Neural progenitor cell (in vitro differentiated cells): Measurements from ENCODE around the gene PHRF1. TPM values are rescaled to one million over a fixed set of nuclear protein-coding genes. Genes with fewer than 3 reads are reported as not detected.

ENCODE experiments used
- DNase-seq: peaks from one replicate; pipeline ENCODE4 v3.0.0-alpha.2; 2016; ENCODE audit warnings: low spot score
- H2AFZ ChIP-seq: fragments of 200-600 bp; sonication (generic); replicated peaks from 2 replicates; pipeline ENCODE4 v1.6.1; 2016; ENCODE audit warnings: antibody characterized with exemption
- H3F3A ChIP-seq: fragments of 200-600 bp; sonication (generic); 2 replicates; pipeline ENCODE4 v1.6.1; 2016; ENCODE audit warnings: antibody characterized with exemption, low read depth
- H3K27ac ChIP-seq: fragments of 200-600 bp; sonication (generic); 2 replicates; pipeline ENCODE4 v1.5.1; 2016; ENCODE audit warnings: mild to moderate bottlenecking
- H3K27me3 ChIP-seq: fragments of 200-600 bp; sonication (generic); 2 replicates; pipeline ENCODE4 v1.6.1; 2016; ENCODE audit warnings: mild to moderate bottlenecking, moderate library complexity
- H3K36me3 ChIP-seq: fragments of 200-600 bp; sonication (generic); 2 replicates; pipeline ENCODE4 v1.5.1; 2016
- H3K4me1 ChIP-seq: fragments of 200-600 bp; sonication (generic); 2 replicates; pipeline ENCODE4 v1.6.1; 2016; ENCODE audit warnings: mixed run types
- H3K4me2 ChIP-seq: fragments of 200-600 bp; sonication (generic); 2 replicates; pipeline ENCODE4 v1.6.1; 2016
- H3K4me3 ChIP-seq: fragments of 200-600 bp; sonication (generic); 2 replicates; pipeline ENCODE4 v1.5.1; 2016
- H3K79me2 ChIP-seq: fragments of 200-600 bp; sonication (generic); 2 replicates; pipeline ENCODE4 v1.6.1; 2016; ENCODE audit warnings: low read depth
- H3K9ac ChIP-seq: fragments of 200-600 bp; sonication (generic); 2 replicates; pipeline ENCODE4 v1.6.1; 2016
- H3K9me3 ChIP-seq: fragments of 200-600 bp; sonication (generic); 2 replicates; pipeline ENCODE4 v1.5.1; 2016; ENCODE audit warnings: low read depth
- H4K20me1 ChIP-seq: fragments of 200-600 bp; sonication (generic); 2 replicates; pipeline ENCODE4 v1.6.1; 2016; ENCODE audit warnings: low read depth
- H3K27ac Mint-ChIP-seq: 3 replicates; pipeline ENCODE4 v1.8.0; 2021; ENCODE audit warnings: mixed read lengths
- H3K27me3 Mint-ChIP-seq: 2 replicates; pipeline ENCODE4 v1.8.0; 2022; ENCODE audit warnings: low read depth, mild to moderate bottlenecking, inconsistent platforms, moderate library complexity, mixed read lengths; ENCODE audit not compliant: insufficient read depth
- H3K36me3 Mint-ChIP-seq: 3 replicates; pipeline ENCODE4 v1.8.0; 2021; ENCODE audit warnings: mixed read lengths
- H3K4me1 Mint-ChIP-seq: 3 replicates; pipeline ENCODE4 v1.8.0; 2021; ENCODE audit warnings: mixed read lengths
- H3K4me3 Mint-ChIP-seq: 3 replicates; pipeline ENCODE4 v1.8.0; 2021; ENCODE audit warnings: mild to moderate bottlenecking, moderate library complexity, mixed read lengths
- H3K9me3 Mint-ChIP-seq: 3 replicates; pipeline ENCODE4 v1.8.0; 2020; ENCODE audit warnings: mixed read lengths
- CTCF ChIP-seq: fragments of 200-600 bp; sonication (generic); IDR thresholded peaks from 2 replicates; pipeline ENCODE4 v1.5.1; 2017; ENCODE audit warnings: antibody characterized with exemption, mild to moderate bottlenecking
- EZH2 ChIP-seq: fragments of 200-600 bp; sonication (generic); IDR thresholded peaks from 2 replicates; pipeline ENCODE4 v1.6.1; 2017; ENCODE audit warnings: antibody characterized with exemption, mild to moderate bottlenecking, moderate library complexity
- EZH2phosphoT487 ChIP-seq: fragments of 200-600 bp; sonication (generic); IDR thresholded peaks from 2 replicates; pipeline ENCODE4 v1.6.1; 2017; ENCODE audit warnings: antibody characterized with exemption
- total RNA-seq: library from RNA; depleted of rRNA; stranded (reverse); fragments of >200 nt; gene quantifications from 2 replicates; pipeline ENCODE4 v1.2.3, GENCODE V29; 2015; ENCODE audit warnings: low replicate concordance

PHRF1 gene
- total RNA-seq, 1 donor from 2014 or later, result 9.8 TPM

GRCh38 chr11:655036-655726 is 78.9 kb downstream of the PHRF1 start:
- no peak overlapping the region for H2AFZ ChIP-seq
- Mint-ChIP-seq H3K9me3 (no peaks in the 10 kb centered on the region), H3K4me1 (peaks cover 2% of the 10 kb centered on the region), H3K36me3 (peaks cover 19% of the 10 kb centered on the region), H3K4me3 (no peak overlapping the region), H3K27me3 (no peaks in the 10 kb centered on the region), H3K27ac (no peak overlapping the region)
- TF ChIP-seq CTCF (no peak), EZH2 (no peak), EZH2phosphoT487 (no peak)
- no peaks in the 10 kb centered on the region for H3F3A ChIP-seq
- H3K4me3 ChIP-seq, result no peak overlapping the region
- H3K9me3 ChIP-seq, result no peaks in the 10 kb centered on the region
- H3K27ac ChIP-seq, result no peak overlapping the region
- no peak overlapping the region for H3K4me2 ChIP-seq
- peaks cover 10% of the 10 kb centered on the region for H3K36me3 ChIP-seq
- no peaks in the 10 kb centered on the region for H3K4me1 ChIP-seq
- H3K79me2 ChIP-seq, result no peaks in the 10 kb centered on the region
- H3K9ac ChIP-seq, result no peak overlapping the region
- no peaks in the 10 kb centered on the region for H3K27me3 ChIP-seq
- H4K20me1 ChIP-seq, result no peaks in the 10 kb centered on the region
- no peak for DNase-seq

- no peaks in the 10 kb centered on the region for H3K27me3 Mint-ChIP-seq
- H3K9me3 Mint-ChIP-seq, result no peaks in the 10 kb centered on the region
- Histone ChIP-seq H3K9me3 (no peaks in the 10 kb centered on the region), H3K27ac (no peak overlapping the region), H2AFZ (no peak overlapping the region), H3K4me3 (no peak overlapping the region), H3K27me3 (no peaks in the 10 kb centered on the region), H4K20me1 (no peaks in the 10 kb centered on the region), H3K36me3 (peaks cover 6% of the 10 kb centered on the region), H3K4me1 (no peaks in the 10 kb centered on the region), H3K9ac (no peak overlapping the region), H3K4me2 (no peak overlapping the region), H3F3A (no peaks in the 10 kb centered on the region), H3K79me2 (no peaks in the 10 kb centered on the region)
- H3K4me3 Mint-ChIP-seq, result no peak overlapping the region
- TF ChIP-seq EZH2 (no peak), EZH2phosphoT487 (no peak), CTCF (no peak)
- peaks cover 2% of the 10 kb centered on the region for H3K4me1 Mint-ChIP-seq
- DNase-seq, result no peak
- H3K27ac Mint-ChIP-seq, result no peak overlapping the region
- H3K36me3 Mint-ChIP-seq, result peaks cover 16% of the 10 kb centered on the region
Measured at GRCh38 chr11:656426-656825, 80.2 kb downstream of the PHRF1 start.

- no peaks in the 10 kb centered on the region for H3K79me2 ChIP-seq
- no peak overlapping the region for H3K4me3 Mint-ChIP-seq
- H3K9ac ChIP-seq, result no peak overlapping the region
- peaks cover under 1% of the 10 kb centered on the region for H3K27me3 Mint-ChIP-seq
- H3K27ac Mint-ChIP-seq, result no peak overlapping the region
- no peaks in the 10 kb centered on the region for H3K9me3 ChIP-seq
- H3K4me2 ChIP-seq, result no peak overlapping the region
- peaks cover 15% of the 10 kb centered on the region for H3K36me3 Mint-ChIP-seq
- H3K4me1 ChIP-seq, result no peaks in the 10 kb centered on the region
- no peaks in the 10 kb centered on the region for H3F3A ChIP-seq
- H3K27me3 ChIP-seq, result no peaks in the 10 kb centered on the region
- H2AFZ ChIP-seq, result no peak overlapping the region
- peaks cover 3% of the 10 kb centered on the region for H3K36me3 ChIP-seq
- peaks cover 3% of the 10 kb centered on the region for H4K20me1 ChIP-seq
- no peak overlapping the region for H3K4me3 ChIP-seq
- no peak overlapping the region for H3K27ac ChIP-seq
- TF ChIP-seq CTCF (no peak), EZH2phosphoT487 (no peak), EZH2 (no peak)
- H3K9me3 Mint-ChIP-seq, result no peaks in the 10 kb centered on the region
- H3K4me1 Mint-ChIP-seq, result peaks cover 2% of the 10 kb centered on the region
- no peak for DNase-seq
Measured at GRCh38 chr11:656866-657265, 80.6 kb downstream of the PHRF1 start.
